BLaER1 treated with 17β-estradiol and CSF1 and Interleukin-3, amounts not matched to agents 10 nM and 100 nM (cell line): ENCODE results near the gene CENATAC.
"Not testable (repeated sequence)": the region's sequence is repeated elsewhere in the genome, so short reads cannot be mapped to it uniquely, and the experiment has no call there.

Source experiments
- H3K27ac ChIP-seq, 11 experiments: shearing (Covaris generic); formaldehyde crosslinking; 2 replicates each; pipeline ENCODE4 v1.8.1; 2022
- H3K27me3 ChIP-seq, 11 experiments: shearing (Covaris generic); formaldehyde crosslinking; 2 replicates each; pipeline ENCODE4 v1.8.1; 2022
- H3K36me3 ChIP-seq, 11 experiments: shearing (Covaris generic); formaldehyde crosslinking; 2 replicates each; pipeline ENCODE4 v1.8.1; 2022
- H3K4me1 ChIP-seq, 10 experiments: shearing (Covaris generic); formaldehyde crosslinking; 2 replicates each; pipeline ENCODE4 v1.8.1; 2022
- H3K4me2 ChIP-seq, 11 experiments: shearing (Covaris generic); formaldehyde crosslinking; 2 replicates each; pipeline ENCODE4 v1.8.1; 2022
- H3K4me3 ChIP-seq, 10 experiments: shearing (Covaris generic); formaldehyde crosslinking; 2 replicates each; pipeline ENCODE4 v1.8.1; 2022
- H3K9ac ChIP-seq, 11 experiments: shearing (Covaris generic); formaldehyde crosslinking; 2 replicates each; pipeline ENCODE4 v1.8.1; 2022
- H3K9me3 ChIP-seq, 11 experiments: shearing (Covaris generic); formaldehyde crosslinking; replicated peaks in 1 of 11; 2 replicates each; pipeline ENCODE4 v1.8.1; 2022
- H4K20me1 ChIP-seq, 11 experiments: shearing (Covaris generic); formaldehyde crosslinking; 2 replicates each; pipeline ENCODE4 v1.8.1; 2022
- Cebpa-rat ChIP-seq, 11 experiments: shearing (Covaris generic); IDR thresholded peaks; 2 replicates each; pipeline ENCODE4 v1.8.1; 2022

Gene CENATAC

GRCh38 chr11:118997627-118998387 is at the start of gene CENATAC:
CENATAC (plus strand) TSS chr11:118998138; CDS start chr11:118998198, 60 bp downstream.
- H3K4me1 ChIP-seq: peaks cover 25 to 36% (median 29%) of the 10 kb centered on the region in 10 experiments
- peaks cover 30 to 48% (median 40%) of the 10 kb centered on the region in 11 experiments for H3K36me3 ChIP-seq
- peak within 1 kb of the TSS; percentile 76 to 87 (median 84) for H3K9ac ChIP-seq
- TF ChIP-seq Cebpa-rat (IDR thresholded peaks at IDR 0.05): no peak
- peak within 1 kb of the TSS; percentile 90 to 99 (median 96) for H3K4me2 ChIP-seq
- peak within 1 kb of the TSS; percentile 76 to 94 (median 83) for H3K4me3 ChIP-seq
- no peaks in the 10 kb centered on the region; a peak in 1 of 22 replicates for H4K20me1 ChIP-seq
- peaks cover 0 to 17% (median 8%) of the 10 kb centered on the region in 11 experiments; a peak in 17 of 22 replicates for H3K9me3 ChIP-seq
- H3K27me3 ChIP-seq: no peaks in the 10 kb centered on the region
- H3K27ac ChIP-seq: peak within 1 kb of the TSS; percentile 55 to 83 (median 75)

GRCh38 chr11:118953265-118953664 is 44.7 kb upstream of the CENATAC start:
- no peak for TF ChIP-seq Cebpa-rat (IDR thresholded peaks at IDR 0.05)
- Histone ChIP-seq H3K27me3 (no peaks in the 10 kb centered on the region), H4K20me1 (no peaks in the 10 kb centered on the region), H3K27ac (no peak overlapping the region), H3K4me1 (no peaks in the 10 kb centered on the region), H3K4me3 (no peak overlapping the region), H3K9me3 (no peaks in the 10 kb centered on the region), H3K36me3 (no peaks in the 10 kb centered on the region), H3K4me2 (no peak overlapping the region), H3K9ac (no peak overlapping the region)

- not testable (repeated sequence) for H3K9ac ChIP-seq, H4K20me1 ChIP-seq, H3K4me2 ChIP-seq, H3K27me3 ChIP-seq, H3K36me3 ChIP-seq, H3K4me1 ChIP-seq, H3K27ac ChIP-seq, H3K9me3 ChIP-seq, H3K4me3 ChIP-seq
Measured at GRCh38 chr11:118953976-118954375, 44.0 kb upstream of the CENATAC start.

GRCh38 chr11:118956094-118956846 is 41.7 kb upstream of the CENATAC start, which contains the start of gene UPK2:
UPK2 (plus strand) TSS chr11:118956298; CDS start chr11:118956351, 53 bp downstream.
- Histone ChIP-seq H3K36me3 (no peaks in the 10 kb centered on the region), H3K4me2 (no peak within 1 kb of the TSS), H3K4me1 (peaks cover 0 to 7% (median under 1%) of the 10 kb centered on the region in 10 experiments; a peak in 13 of 20 replicates), H3K9ac (no peak within 1 kb of the TSS), H3K9me3 (peaks cover 0 to 4% (median 0%) of the 10 kb centered on the region in 11 experiments; a peak in 1 of 22 replicates), H3K27ac (no peak within 1 kb of the TSS), H3K4me3 (no peak within 1 kb of the TSS), H3K27me3 (no peaks in the 10 kb centered on the region), H4K20me1 (no peaks in the 10 kb centered on the region)
- TF ChIP-seq Cebpa-rat (IDR thresholded peaks at IDR 0.05): no peak

GRCh38 chr11:118956847-118957469 is 41.0 kb upstream of the CENATAC start:
- no peak overlapping the region for H3K27ac ChIP-seq
- no peaks in the 10 kb centered on the region for H3K36me3 ChIP-seq
- H3K4me2 ChIP-seq: no peak overlapping the region
- H3K4me1 ChIP-seq: peaks cover 0 to 14% (median 8%) of the 10 kb centered on the region in 10 experiments; a peak in 18 of 20 replicates
- H4K20me1 ChIP-seq: no peaks in the 10 kb centered on the region
- TF ChIP-seq Cebpa-rat (IDR thresholded peaks at IDR 0.05): no peak
- H3K4me3 ChIP-seq: no peak overlapping the region
- no peaks in the 10 kb centered on the region for H3K27me3 ChIP-seq
- H3K9me3 ChIP-seq: peaks cover 0 to 4% (median 0%) of the 10 kb centered on the region in 11 experiments; a peak in 1 of 22 replicates
- H3K9ac ChIP-seq: no peak overlapping the region

- Histone ChIP-seq H3K4me3 (no peak overlapping the region), H3K27me3 (no peaks in the 10 kb centered on the region), H3K36me3 (no peaks in the 10 kb centered on the region), H3K4me2 (no peak overlapping the region), H3K9ac (no peak overlapping the region), H3K9me3 (peaks cover 0 to 4% (median 0%) of the 10 kb centered on the region in 11 experiments; a peak in 1 of 22 replicates), H4K20me1 (no peaks in the 10 kb centered on the region), H3K4me1 (peaks cover 0 to 16% (median 10%) of the 10 kb centered on the region in 10 experiments; a peak in 18 of 20 replicates), H3K27ac (no peak overlapping the region)
- no peak for TF ChIP-seq Cebpa-rat (IDR thresholded peaks at IDR 0.05)
Measured at GRCh38 chr11:118957549-118957948, 40.4 kb upstream of the CENATAC start.

GRCh38 chr11:118957968-118958367 is 40.0 kb upstream of the CENATAC start:
- Histone ChIP-seq H3K27ac (no peak overlapping the region), H3K36me3 (no peaks in the 10 kb centered on the region), H3K4me3 (no peak overlapping the region), H3K27me3 (no peaks in the 10 kb centered on the region), H3K4me2 (no peak overlapping the region), H3K9me3 (peaks cover 0 to 4% (median 0%) of the 10 kb centered on the region in 11 experiments; a peak in 1 of 22 replicates), H3K4me1 (peaks cover 0 to 16% (median 10%) of the 10 kb centered on the region in 10 experiments; a peak in 18 of 20 replicates), H4K20me1 (no peaks in the 10 kb centered on the region), H3K9ac (no peak overlapping the region)
- no peak for TF ChIP-seq Cebpa-rat (IDR thresholded peaks at IDR 0.05)

- Histone ChIP-seq H3K4me3 (no peak overlapping the region), H3K27ac (no peak overlapping the region), H3K9me3 (peaks cover 0 to 4% (median 0%) of the 10 kb centered on the region in 11 experiments; a peak in 1 of 22 replicates), H3K4me1 (peaks cover 0 to 16% (median 10%) of the 10 kb centered on the region in 10 experiments; a peak in 18 of 20 replicates), H4K20me1 (no peaks in the 10 kb centered on the region), H3K27me3 (no peaks in the 10 kb centered on the region), H3K4me2 (no peak overlapping the region), H3K36me3 (no peaks in the 10 kb centered on the region), H3K9ac (no peak overlapping the region)
- no peak for TF ChIP-seq Cebpa-rat (IDR thresholded peaks at IDR 0.05)
Measured at GRCh38 chr11:118958577-118958976, 39.4 kb upstream of the CENATAC start.

- TF ChIP-seq Cebpa-rat (IDR thresholded peaks at IDR 0.05): no peak
Measured at GRCh38 chr11:118961189-118961588, 36.7 kb upstream of the CENATAC start.

More at GRCh38 chr11:118961189-118961588, 36.7 kb upstream of the CENATAC start:
- Histone ChIP-seq H3K9ac (peak overlapping the region in 1 of 11 experiments; percentile 33; a peak in 2 of 22 replicates), H3K27ac (no peak overlapping the region), H3K27me3 (no peaks in the 10 kb centered on the region), H3K4me2 (peak overlapping the region; percentile 32 to 75 (median 61); a peak in 18 of 22 replicates), H3K36me3 (no peaks in the 10 kb centered on the region), H4K20me1 (no peaks in the 10 kb centered on the region), H3K4me1 (peaks cover 0 to 30% (median 10%) of the 10 kb centered on the region in 10 experiments; a peak in 18 of 20 replicates), H3K4me3 (no peak overlapping the region), H3K9me3 (peaks cover 0 to 4% (median 0%) of the 10 kb centered on the region in 11 experiments; a peak in 1 of 22 replicates)
